GM12872 (cell line): ENCODE data around the gene MBD3.

ENCODE experiments used
- CTCF ChIP-seq: IDR thresholded peaks from 3 replicates; pipeline ENCODE4 v1.5.1; 2011; ENCODE audit warnings: low read depth, mild to moderate bottlenecking, low read length, moderate library complexity; ENCODE audit not compliant: insufficient read depth

MBD3 gene

DNA sequence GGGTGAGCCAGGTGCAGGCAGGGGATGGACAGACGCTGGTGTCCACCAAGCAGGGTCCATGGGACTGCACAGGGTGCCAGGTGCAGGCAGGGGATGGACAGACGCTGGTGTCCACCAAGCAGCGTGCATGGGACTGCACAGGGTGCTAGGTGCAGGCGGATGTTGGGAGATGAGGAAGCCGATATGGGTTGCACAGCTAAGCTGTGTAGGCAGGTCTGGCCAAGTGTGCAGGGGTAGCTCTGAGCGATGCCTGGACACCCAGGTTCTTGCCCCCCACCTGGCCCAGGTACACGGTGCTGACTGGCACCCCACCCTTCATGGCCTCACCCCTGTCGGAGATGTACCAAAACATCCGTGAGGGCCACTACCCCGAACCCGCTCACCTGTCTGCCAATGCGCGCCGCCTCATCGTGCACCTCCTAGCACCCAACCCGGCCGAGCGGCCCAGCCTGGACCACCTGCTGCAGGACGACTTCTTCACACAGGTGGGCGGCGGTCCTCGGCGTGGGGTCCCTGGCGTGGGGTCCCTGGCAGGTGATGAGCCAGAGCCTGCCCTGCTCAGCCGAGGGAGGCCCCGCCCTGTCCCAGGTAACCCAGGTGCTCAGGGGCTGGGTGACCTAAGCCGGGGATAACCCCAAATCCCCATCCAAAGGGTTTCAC, 64.9 kb downstream of the MBD3 start:
- TF ChIP-seq CTCF = no peak

DNA sequence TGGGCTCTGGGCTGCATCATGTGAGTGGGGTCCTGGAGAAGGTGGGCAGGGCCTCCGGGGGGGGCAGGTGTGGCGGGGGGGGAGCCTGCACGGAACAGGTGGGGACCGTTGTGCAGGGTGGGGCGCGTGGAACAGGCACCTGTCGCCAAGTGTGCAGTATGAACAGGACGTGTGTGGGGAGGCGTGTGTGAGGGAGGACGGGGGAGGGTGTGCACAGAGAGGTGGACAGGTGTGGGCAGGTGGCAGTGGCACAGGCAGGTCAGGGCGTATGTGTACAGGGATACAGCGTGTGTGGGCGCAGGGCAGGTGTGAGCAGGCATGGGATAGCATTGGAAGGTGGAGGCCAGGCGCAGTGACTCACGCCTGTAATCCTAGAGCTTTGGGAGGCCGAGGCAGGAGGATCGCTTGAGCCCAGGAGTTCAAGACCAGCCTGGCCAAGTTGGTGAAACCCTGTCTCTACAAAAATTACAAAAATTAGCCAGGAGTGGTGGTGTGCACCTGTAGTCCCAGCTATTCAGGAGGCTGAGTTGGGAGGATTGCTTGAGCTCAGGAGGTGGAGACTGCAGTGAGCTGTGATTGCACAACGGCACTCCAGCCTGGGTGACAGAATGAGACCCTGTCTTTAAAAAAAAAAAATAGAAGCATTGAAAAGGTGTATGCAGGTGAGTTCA, 65.6 kb downstream of the MBD3 start:
- no peak for TF ChIP-seq CTCF

- TF ChIP-seq CTCF = no peak
Measured at GRCh38 chr19:1526066-1526778, 66.4 kb downstream of the MBD3 start.

DNA sequence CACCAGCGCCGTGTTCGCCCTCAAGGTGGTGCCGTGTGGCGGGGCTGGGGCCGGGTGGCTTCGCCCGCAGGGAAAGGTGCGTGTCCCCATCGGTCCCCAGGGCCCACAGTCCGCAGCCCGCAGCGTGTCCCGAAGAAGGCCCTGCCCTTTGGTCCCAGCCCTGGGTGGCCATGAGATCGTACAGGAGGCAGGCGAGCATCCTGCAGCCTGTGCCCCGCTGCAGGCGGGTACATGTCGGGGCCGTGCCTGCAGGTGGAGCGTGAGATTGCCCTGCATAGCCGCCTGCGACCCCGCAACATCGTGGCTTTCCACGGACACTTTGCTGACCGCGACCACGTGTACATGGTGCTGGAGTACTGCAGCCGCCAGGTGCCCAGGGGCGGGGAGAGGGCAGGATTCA, 67.3 kb downstream of the MBD3 start:
- no peak for TF ChIP-seq CTCF

DNA sequence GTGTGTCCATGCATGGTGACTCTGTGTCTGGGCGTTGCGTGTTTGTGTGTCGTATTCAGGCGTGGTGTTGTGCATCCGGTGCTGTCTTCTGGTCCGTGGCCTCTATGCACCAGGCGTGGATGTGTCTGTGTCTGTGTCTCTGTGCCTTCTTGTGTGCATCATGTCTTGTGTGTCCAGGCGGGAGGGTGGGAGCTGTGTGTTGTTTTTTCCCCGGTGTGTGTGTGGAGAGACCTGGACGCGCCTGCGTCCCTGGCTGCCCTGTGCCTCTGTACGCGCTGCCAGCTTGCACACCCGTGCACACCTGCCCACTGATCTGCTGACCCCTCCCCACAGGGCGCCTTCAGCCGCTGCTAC, 67.7 kb downstream of the MBD3 start:
- TF ChIP-seq CTCF = no peak

GRCh38 chr19:1524287-1524971, 68.2 kb downstream of the MBD3 start:
- TF ChIP-seq CTCF = no peak
